WTC11 (cell line): ENCODE measurements around the gene ZCCHC2. TPM values are rescaled to one million over a fixed set of nuclear protein-coding genes. Genes with fewer than 3 reads are reported as not detected.

Experiments
- ATAC-seq: fragments of 200-7000 bp; cut with Tn5 transposase; 2 replicates; pipeline ENCODE4 v1.10.0; 2021; ENCODE audit warnings: mild to moderate bottlenecking, moderate library complexity
- CTCF ChIA-PET: fragments of 300-600 bp; sonication (Branson Sonifier 250); formaldehyde crosslinking; loops from one replicate; lab custom pipeline; 2021; ENCODE audit warnings: antibody characterized with exemption; lab: Charles Lee
- POLR2A ChIA-PET: fragments of 350-600 bp; sonication (Branson Sonifier 250); formaldehyde crosslinking; loops from one replicate; lab custom pipeline; 2021; ENCODE audit warnings: antibody characterized with exemption; lab: Charles Lee
- DNase-seq: peaks from one replicate; pipeline ENCODE4 v3.0.0; 2021; ENCODE audit warnings: low spot score
- H3K27ac Mint-ChIP-seq: 2 replicates; pipeline ENCODE4 v1.8.0; 2021; ENCODE audit warnings: mixed read lengths
- H3K27me3 Mint-ChIP-seq: 2 replicates; pipeline ENCODE4 v1.8.0; 2021; ENCODE audit warnings: low read depth, mild to moderate bottlenecking, moderate library complexity, mixed read lengths
- H3K36me3 Mint-ChIP-seq: 2 replicates; pipeline ENCODE4 v1.8.0; 2021; ENCODE audit warnings: mixed read lengths
- H3K4me1 Mint-ChIP-seq: 2 replicates; pipeline ENCODE4 v1.8.0; 2022; ENCODE audit warnings: mixed read lengths
- H3K4me3 Mint-ChIP-seq: 2 replicates; pipeline ENCODE4 v1.8.0; 2021; ENCODE audit warnings: mild to moderate bottlenecking, moderate library complexity, mixed read lengths
- H3K9me3 Mint-ChIP-seq: 2 replicates; pipeline ENCODE4 v1.8.0; 2021; ENCODE audit warnings: mixed read lengths
- CREB1 ChIP-seq: sonication (generic); formaldehyde crosslinking; IDR thresholded peaks from 2 replicates; pipeline ENCODE4 v1.8.0; 2023; ENCODE audit warnings: mild to moderate bottlenecking, missing genetic modification reagents
- ELF4 ChIP-seq: sonication (generic); formaldehyde crosslinking; IDR thresholded peaks from 2 replicates; pipeline ENCODE4 v1.8.1; 2022; ENCODE audit warnings: low read depth, mild to moderate bottlenecking, moderate library complexity, missing genetic modification reagents
- GABPB1 ChIP-seq: sonication (generic); formaldehyde crosslinking; IDR thresholded peaks from 2 replicates; pipeline ENCODE4 v1.8.1; 2023; ENCODE audit warnings: mild to moderate bottlenecking, missing genetic modification reagents
- GRHL2 ChIP-seq: fragments of 250-450 bp; sonication (Bioruptor Pico); IDR thresholded peaks from 2 replicates; pipeline ENCODE4 v1.8.0; 2022; ENCODE audit warnings: mild to moderate bottlenecking, moderate library complexity; ENCODE audit not compliant: insufficient replicate concordance, severe bottlenecking
- JUN ChIP-seq: sonication (generic); formaldehyde crosslinking; IDR thresholded peaks from 2 replicates; pipeline ENCODE4 v1.8.0; 2023; ENCODE audit warnings: mild to moderate bottlenecking, missing genetic modification reagents
- MYBL2 ChIP-seq: sonication (generic); formaldehyde crosslinking; IDR thresholded peaks from 2 replicates; pipeline ENCODE4 v1.8.1; 2023; ENCODE audit warnings: mild to moderate bottlenecking, moderate library complexity, missing genetic modification reagents
- NFATC4 ChIP-seq: fragments of 250-450 bp; sonication (Bioruptor Pico); IDR thresholded peaks from 2 replicates; pipeline ENCODE4 v1.9.0; 2021; ENCODE audit warnings: mild to moderate bottlenecking
- NR2C2 ChIP-seq: sonication (generic); formaldehyde crosslinking; IDR thresholded peaks from 2 replicates; pipeline ENCODE4 v1.8.0; 2022; ENCODE audit warnings: mild to moderate bottlenecking, missing genetic modification reagents
- PRRX2 ChIP-seq: fragments of 250-450 bp; sonication (Bioruptor Pico); IDR thresholded peaks from 2 replicates; pipeline ENCODE4 v1.8.0; 2021; ENCODE audit warnings: mild to moderate bottlenecking
- SOX15 ChIP-seq: fragments of 250-450 bp; sonication (Bioruptor Pico); IDR thresholded peaks from 2 replicates; pipeline ENCODE4 v1.9.0; 2021; ENCODE audit warnings: mild to moderate bottlenecking
- total RNA-seq: library from RNA; stranded (reverse); gene quantifications from 3 replicates; pipeline ENCODE4 v1.2.3, GENCODE V29; 2021
- TF ChIP-seq, protein P1 (sequence below): sonication (generic); formaldehyde crosslinking; IDR thresholded peaks from 2 replicates; pipeline ENCODE4 v1.8.1; 2023; ENCODE audit warnings: mild to moderate bottlenecking, missing genetic modification reagents
- TF ChIP-seq, protein P2 (sequence below): sonication (generic); formaldehyde crosslinking; conservative IDR thresholded peaks from 2 replicates; pipeline ENCODE4 v1.8.1; 2023; ENCODE audit warnings: mild to moderate bottlenecking, low read depth, missing genetic modification reagents, moderate library complexity
- TF ChIP-seq, protein P3 (sequence below): sonication (generic); formaldehyde crosslinking; conservative IDR thresholded peaks from 2 replicates; pipeline ENCODE4 v1.8.1; 2022; ENCODE audit warnings: mild to moderate bottlenecking, missing genetic modification reagents
- TF ChIP-seq, protein P4 (sequence below): fragments of 200-600 bp; IDR thresholded peaks from 2 replicates; pipeline ENCODE4 v1.8.0; 2022; ENCODE audit warnings: antibody characterized with exemption
- TF ChIP-seq, protein P5 (sequence below): sonication (generic); formaldehyde crosslinking; IDR thresholded peaks from 2 replicates; pipeline ENCODE4 v1.8.0; 2023; ENCODE audit warnings: mild to moderate bottlenecking, missing genetic modification reagents
- TF ChIP-seq, protein P6 (sequence below): fragments of 250-450 bp; sonication (Bioruptor Pico); IDR thresholded peaks from 2 replicates; pipeline ENCODE4 v1.9.0; 2021; ENCODE audit warnings: mild to moderate bottlenecking

Gene ZCCHC2
- total RNA-seq, 1 experiment from 2014 or later = 18.8 TPM

DNA sequence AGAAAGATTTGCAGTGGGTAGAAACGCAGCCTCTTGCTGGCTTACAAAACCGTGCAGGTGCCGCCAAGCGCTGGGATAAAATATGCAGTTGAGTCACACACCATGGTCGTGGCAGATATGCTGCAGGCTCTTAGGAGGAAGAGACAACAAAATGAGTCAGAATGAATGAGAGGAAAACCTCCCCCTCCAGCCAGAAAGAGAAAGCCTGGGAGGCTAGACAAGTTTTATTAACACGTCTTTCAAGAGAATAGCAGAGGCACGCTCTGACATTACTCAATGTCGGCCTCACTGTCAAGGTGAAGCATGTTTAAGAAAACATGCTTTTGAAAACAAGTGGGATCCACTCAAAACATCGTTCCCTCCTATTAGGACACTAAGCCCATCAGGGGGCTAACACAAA is 37.1 kb upstream of the ZCCHC2 start:
- TF ChIP-seq GABPB1 (CRISPR knock-in tag) = no peak
- TF ChIP-seq, protein P1, sequence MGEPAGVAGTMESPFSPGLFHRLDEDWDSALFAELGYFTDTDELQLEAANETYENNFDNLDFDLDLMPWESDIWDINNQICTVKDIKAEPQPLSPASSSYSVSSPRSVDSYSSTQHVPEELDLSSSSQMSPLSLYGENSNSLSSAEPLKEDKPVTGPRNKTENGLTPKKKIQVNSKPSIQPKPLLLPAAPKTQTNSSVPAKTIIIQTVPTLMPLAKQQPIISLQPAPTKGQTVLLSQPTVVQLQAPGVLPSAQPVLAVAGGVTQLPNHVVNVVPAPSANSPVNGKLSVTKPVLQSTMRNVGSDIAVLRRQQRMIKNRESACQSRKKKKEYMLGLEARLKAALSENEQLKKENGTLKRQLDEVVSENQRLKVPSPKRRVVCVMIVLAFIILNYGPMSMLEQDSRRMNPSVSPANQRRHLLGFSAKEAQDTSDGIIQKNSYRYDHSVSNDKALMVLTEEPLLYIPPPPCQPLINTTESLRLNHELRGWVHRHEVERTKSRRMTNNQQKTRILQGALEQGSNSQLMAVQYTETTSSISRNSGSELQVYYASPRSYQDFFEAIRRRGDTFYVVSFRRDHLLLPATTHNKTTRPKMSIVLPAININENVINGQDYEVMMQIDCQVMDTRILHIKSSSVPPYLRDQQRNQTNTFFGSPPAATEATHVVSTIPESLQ = no peak
- no peak for TF ChIP-seq SOX15 (CRISPR knock-in tag)
- TF ChIP-seq, protein P2, sequence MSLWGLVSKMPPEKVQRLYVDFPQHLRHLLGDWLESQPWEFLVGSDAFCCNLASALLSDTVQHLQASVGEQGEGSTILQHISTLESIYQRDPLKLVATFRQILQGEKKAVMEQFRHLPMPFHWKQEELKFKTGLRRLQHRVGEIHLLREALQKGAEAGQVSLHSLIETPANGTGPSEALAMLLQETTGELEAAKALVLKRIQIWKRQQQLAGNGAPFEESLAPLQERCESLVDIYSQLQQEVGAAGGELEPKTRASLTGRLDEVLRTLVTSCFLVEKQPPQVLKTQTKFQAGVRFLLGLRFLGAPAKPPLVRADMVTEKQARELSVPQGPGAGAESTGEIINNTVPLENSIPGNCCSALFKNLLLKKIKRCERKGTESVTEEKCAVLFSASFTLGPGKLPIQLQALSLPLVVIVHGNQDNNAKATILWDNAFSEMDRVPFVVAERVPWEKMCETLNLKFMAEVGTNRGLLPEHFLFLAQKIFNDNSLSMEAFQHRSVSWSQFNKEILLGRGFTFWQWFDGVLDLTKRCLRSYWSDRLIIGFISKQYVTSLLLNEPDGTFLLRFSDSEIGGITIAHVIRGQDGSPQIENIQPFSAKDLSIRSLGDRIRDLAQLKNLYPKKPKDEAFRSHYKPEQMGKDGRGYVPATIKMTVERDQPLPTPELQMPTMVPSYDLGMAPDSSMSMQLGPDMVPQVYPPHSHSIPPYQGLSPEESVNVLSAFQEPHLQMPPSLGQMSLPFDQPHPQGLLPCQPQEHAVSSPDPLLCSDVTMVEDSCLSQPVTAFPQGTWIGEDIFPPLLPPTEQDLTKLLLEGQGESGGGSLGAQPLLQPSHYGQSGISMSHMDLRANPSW (CRISPR knock-in tag) = no peak
- TF ChIP-seq CREB1 (CRISPR knock-in tag) = no peak
- no peak for TF ChIP-seq GRHL2
- TF ChIP-seq, protein P3, sequence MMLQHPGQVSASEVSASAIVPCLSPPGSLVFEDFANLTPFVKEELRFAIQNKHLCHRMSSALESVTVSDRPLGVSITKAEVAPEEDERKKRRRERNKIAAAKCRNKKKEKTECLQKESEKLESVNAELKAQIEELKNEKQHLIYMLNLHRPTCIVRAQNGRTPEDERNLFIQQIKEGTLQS = no peak
- no peak for TF ChIP-seq PRRX2 (CRISPR knock-in tag)
- TF ChIP-seq MYBL2 (CRISPR knock-in tag) = no peak
- TF ChIP-seq, protein P4, sequence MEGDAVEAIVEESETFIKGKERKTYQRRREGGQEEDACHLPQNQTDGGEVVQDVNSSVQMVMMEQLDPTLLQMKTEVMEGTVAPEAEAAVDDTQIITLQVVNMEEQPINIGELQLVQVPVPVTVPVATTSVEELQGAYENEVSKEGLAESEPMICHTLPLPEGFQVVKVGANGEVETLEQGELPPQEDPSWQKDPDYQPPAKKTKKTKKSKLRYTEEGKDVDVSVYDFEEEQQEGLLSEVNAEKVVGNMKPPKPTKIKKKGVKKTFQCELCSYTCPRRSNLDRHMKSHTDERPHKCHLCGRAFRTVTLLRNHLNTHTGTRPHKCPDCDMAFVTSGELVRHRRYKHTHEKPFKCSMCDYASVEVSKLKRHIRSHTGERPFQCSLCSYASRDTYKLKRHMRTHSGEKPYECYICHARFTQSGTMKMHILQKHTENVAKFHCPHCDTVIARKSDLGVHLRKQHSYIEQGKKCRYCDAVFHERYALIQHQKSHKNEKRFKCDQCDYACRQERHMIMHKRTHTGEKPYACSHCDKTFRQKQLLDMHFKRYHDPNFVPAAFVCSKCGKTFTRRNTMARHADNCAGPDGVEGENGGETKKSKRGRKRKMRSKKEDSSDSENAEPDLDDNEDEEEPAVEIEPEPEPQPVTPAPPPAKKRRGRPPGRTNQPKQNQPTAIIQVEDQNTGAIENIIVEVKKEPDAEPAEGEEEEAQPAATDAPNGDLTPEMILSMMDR = no peak
- TF ChIP-seq ELF4 (CRISPR knock-in tag) = no peak
- TF ChIP-seq, protein P5, sequence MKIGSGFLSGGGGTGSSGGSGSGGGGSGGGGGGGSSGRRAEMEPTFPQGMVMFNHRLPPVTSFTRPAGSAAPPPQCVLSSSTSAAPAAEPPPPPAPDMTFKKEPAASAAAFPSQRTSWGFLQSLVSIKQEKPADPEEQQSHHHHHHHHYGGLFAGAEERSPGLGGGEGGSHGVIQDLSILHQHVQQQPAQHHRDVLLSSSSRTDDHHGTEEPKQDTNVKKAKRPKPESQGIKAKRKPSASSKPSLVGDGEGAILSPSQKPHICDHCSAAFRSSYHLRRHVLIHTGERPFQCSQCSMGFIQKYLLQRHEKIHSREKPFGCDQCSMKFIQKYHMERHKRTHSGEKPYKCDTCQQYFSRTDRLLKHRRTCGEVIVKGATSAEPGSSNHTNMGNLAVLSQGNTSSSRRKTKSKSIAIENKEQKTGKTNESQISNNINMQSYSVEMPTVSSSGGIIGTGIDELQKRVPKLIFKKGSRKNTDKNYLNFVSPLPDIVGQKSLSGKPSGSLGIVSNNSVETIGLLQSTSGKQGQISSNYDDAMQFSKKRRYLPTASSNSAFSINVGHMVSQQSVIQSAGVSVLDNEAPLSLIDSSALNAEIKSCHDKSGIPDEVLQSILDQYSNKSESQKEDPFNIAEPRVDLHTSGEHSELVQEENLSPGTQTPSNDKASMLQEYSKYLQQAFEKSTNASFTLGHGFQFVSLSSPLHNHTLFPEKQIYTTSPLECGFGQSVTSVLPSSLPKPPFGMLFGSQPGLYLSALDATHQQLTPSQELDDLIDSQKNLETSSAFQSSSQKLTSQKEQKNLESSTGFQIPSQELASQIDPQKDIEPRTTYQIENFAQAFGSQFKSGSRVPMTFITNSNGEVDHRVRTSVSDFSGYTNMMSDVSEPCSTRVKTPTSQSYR (CRISPR knock-in tag) = no peak
- TF ChIP-seq JUN = no peak
- no peak for TF ChIP-seq NR2C2
- TF ChIP-seq NFATC4 (CRISPR knock-in tag) = no peak
- TF ChIP-seq, protein P6, sequence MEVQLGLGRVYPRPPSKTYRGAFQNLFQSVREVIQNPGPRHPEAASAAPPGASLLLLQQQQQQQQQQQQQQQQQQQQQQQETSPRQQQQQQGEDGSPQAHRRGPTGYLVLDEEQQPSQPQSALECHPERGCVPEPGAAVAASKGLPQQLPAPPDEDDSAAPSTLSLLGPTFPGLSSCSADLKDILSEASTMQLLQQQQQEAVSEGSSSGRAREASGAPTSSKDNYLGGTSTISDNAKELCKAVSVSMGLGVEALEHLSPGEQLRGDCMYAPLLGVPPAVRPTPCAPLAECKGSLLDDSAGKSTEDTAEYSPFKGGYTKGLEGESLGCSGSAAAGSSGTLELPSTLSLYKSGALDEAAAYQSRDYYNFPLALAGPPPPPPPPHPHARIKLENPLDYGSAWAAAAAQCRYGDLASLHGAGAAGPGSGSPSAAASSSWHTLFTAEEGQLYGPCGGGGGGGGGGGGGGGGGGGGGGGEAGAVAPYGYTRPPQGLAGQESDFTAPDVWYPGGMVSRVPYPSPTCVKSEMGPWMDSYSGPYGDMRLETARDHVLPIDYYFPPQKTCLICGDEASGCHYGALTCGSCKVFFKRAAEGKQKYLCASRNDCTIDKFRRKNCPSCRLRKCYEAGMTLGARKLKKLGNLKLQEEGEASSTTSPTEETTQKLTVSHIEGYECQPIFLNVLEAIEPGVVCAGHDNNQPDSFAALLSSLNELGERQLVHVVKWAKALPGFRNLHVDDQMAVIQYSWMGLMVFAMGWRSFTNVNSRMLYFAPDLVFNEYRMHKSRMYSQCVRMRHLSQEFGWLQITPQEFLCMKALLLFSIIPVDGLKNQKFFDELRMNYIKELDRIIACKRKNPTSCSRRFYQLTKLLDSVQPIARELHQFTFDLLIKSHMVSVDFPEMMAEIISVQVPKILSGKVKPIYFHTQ (CRISPR knock-in tag) = no peak
- no peak overlapping the region for H3K27ac Mint-ChIP-seq
- peaks cover 19% of the 10 kb centered on the region for H3K9me3 Mint-ChIP-seq
- H3K4me3 Mint-ChIP-seq = no peak overlapping the region
- DNase-seq (no peak), ATAC-seq (no peak)
- peaks cover 7% of the 10 kb centered on the region; the same call in 1 of the 2 replicates for H3K36me3 Mint-ChIP-seq
- ChIA-PET POLR2A (no interaction called here), CTCF (no interaction called here)
- H3K27me3 Mint-ChIP-seq = peaks cover 2% of the 10 kb centered on the region; the same call in 1 of the 2 replicates
- H3K4me1 Mint-ChIP-seq = peaks cover 9% of the 10 kb centered on the region
